Stomach (tissue), 4 donors: ENCODE results near the gene FANCC.

Source experiments
- CTCF ChIP-seq, 7 experiments: fragments of 450-650 bp in 4 of 7; fragments of 200-600 bp in 3 of 7; sonication (generic) in 3 of 7; IDR thresholded peaks; one replicate each; pipeline ENCODE4 v1.5.1; 2016 to 2019; ENCODE audit warnings: antibody characterized with exemption in 7 of 7, control low read depth in 2 of 7, mild to moderate bottlenecking in 1 of 7
- EP300 ChIP-seq: sonication (generic); formaldehyde crosslinking; IDR thresholded peaks from one replicate; pipeline ENCODE4 v1.6.1; 2017; ENCODE audit warnings: antibody characterized with exemption

GRCh38 chr9:95351051-95351450, 33.5 kb upstream of the FANCC start:
- TF ChIP-seq EP300, result no peak
- TF ChIP-seq CTCF (IDR thresholded peaks at IDR 0.05), result no peak
